Panc1 (cell line): ENCODE measurements around the gene PARP15.

Source experiments
- CTCF ChIP-seq: fragments of 450-650 bp; IDR thresholded peaks from 2 replicates; pipeline ENCODE4 v1.5.1; 2017; ENCODE audit warnings: mild to moderate bottlenecking
- POLR2AphosphoS5 ChIP-seq: IDR thresholded peaks from 2 replicates; pipeline ENCODE4 v1.6.1; 2012; ENCODE audit warnings: mild to moderate bottlenecking, low read depth, low read length, moderate library complexity
- REST ChIP-seq, 2 experiments: IDR thresholded peaks; 2 replicates each; pipeline ENCODE4 v1.6.1; 2011 to 2012; ENCODE audit warnings: low read depth in 2 of 2, control low read depth in 1 of 2, low read length in 1 of 2, mild to moderate bottlenecking in 1 of 2, moderate library complexity in 1 of 2; ENCODE audit not compliant: insufficient read depth in 1 of 2

GRCh38 chr3:122546151-122546550 is 31.3 kb upstream of the PARP15 start:
- TF ChIP-seq CTCF = no peak
- TF ChIP-seq REST (IDR thresholded peaks at IDR 0.05; ENCODE audit: insufficient read depth in 1 of 2, low read depth in 2 of 2, low read length in 1 of 2) = no peak
- no peak for TF ChIP-seq POLR2AphosphoS5
